Activated CD4-positive, alpha-beta T cell treated with anti-CD3 and anti-CD28 coated beads for 4 hours (primary cell): ENCODE measurements around the gene MRPL49.
"Not testable (repeated sequence)": the region's sequence is repeated elsewhere in the genome, so short reads cannot be mapped to it uniquely, and the experiment has no call there.

Experiments used
- DNase-seq, 2 donors: peaks; one replicate each; pipeline ENCODE4 v3.0.0-alpha.2; 2020

MRPL49 gene

DNA sequence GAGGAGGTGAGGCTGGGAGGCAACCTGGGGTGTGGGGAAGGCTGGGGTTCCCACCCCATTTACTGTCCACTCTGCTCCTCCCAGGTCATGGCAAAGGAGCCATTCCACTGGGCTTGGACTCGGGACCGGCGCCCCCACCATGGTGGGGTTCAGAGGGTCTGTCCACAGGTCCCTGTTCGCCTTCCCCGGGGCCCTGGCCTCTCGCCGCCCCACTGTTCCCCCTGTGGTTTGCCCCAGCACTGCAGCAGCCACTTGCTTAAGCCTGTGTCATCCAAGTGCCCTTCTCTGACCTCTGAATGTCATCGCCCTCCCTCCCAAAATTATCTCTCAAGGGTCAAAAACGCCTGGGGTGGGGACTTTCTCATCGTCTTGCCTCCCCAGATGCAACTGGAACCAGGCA lies 50.5 kb downstream of the MRPL49 start:
- no peak for DNase-seq

DNA sequence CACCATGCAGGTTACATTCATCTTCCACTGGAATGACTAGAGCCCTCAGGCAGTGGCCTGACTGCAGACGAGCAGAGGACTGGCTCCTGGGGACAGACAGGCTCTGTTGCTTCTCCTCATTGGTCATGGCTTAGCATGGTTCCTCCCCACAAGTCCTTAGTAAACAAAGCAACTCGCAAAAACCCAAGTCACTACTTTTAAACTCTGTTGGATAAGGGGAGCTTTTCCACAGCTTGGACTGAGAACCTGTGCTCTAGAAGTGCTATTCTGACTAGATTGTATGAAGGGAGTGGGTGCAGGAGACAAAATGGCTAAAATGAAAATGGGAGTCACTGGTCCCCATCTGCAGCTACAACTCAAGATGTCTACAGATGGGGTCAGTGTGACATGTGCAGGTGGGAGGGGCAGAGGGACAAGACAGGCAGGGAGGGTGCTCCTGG lies 52.5 kb downstream of the MRPL49 start:
- not testable (repeated sequence) for DNase-seq
